ENCODE data around the gene SYT1.

Gene SYT1

GRCh38 chr12:79454338-79454843 is 589.8 kb downstream of the SYT1 start:
- DNase-seq, result no peak

- DNase-seq, result no peak
Observed at GRCh38 chr12:79455286-79455685, 590.7 kb downstream of the SYT1 start.

GRCh38 chr12:79482323-79482722 is 617.7 kb downstream of the SYT1 start:
- DNase-seq, result no peak

GRCh38 chr12:79482921-79483320 is 618.3 kb downstream of the SYT1 start:
- DNase-seq, result no peak

GRCh38 chr12:79486154-79486553 is 621.6 kb downstream of the SYT1 start:
- DNase-seq, result no peak

GRCh38 chr12:79487386-79488110 is 623.0 kb downstream of the SYT1 start:
- no peak for DNase-seq

Data from femur (tissue), 1 donor.